ENCODE measurements around the gene SLC27A1. TPM values are rescaled to one million over a fixed set of nuclear protein-coding genes. Genes with fewer than 3 reads are reported as not detected.
A peak's percentile ranks its signal among the peaks of the same experiment; 100 is the strongest.

The SLC27A1 gene
- total and polyA plus RNA-seq, 2 donors (not counting 3 experiments of a cell fraction or from before 2014, with no cell fraction given) = 10.4 to 13.5 TPM

DNA sequence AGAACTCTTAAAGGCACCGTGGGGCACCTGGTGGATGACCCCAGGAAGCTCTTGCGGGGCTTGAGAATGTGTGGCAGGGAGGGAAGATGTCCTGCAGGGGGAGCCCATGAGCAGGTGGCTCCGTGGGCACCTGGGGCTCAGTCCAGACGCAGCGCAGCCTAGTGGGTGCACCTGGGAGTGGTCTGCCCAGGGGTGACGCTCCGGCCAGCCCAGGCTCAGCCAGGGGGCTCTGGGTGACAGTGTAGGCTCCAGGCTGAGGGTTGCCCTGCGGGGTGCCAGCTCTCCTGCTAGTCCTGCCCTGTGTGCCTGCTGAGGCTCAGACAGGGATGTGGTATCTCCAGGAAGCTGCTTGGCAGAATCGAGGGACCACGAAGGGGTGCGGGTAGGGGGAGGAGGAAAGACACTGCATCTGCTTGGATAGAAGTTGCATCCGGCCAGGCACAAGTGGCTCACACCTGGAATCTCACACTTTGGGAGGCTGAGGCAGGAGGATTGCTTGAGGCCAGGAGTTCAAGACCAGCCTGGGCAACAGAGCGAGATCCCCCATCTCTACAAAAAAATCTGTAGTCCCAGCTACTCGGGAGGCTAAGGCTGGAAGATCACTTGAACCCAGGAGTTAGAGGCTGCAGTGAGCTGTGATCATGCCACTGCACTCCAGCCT, 26.1 kb downstream of the SLC27A1 start:
- no peak overlapping the region for H3K9ac ChIP-seq (replicated peaks; ENCODE audit: extremely low read depth, insufficient read depth, low read length)
- no peak overlapping the region for H2AFZ ChIP-seq (ENCODE audit: low read depth, low read length)
- H3K36me3 ChIP-seq (ENCODE audit: control insufficient read depth in 2 of 2, extremely low read depth in 1 of 2, insufficient read depth in 2 of 2, low read length in 2 of 2) = peaks cover 0 to 3% of the 10 kb centered on the region in 2 experiments
- DNase-seq (ENCODE audit: low read depth, low spot score) (peak; percentile 81), FAIRE-seq (peak; percentile 78)
- no peaks in the 10 kb centered on the region for H3K79me2 ChIP-seq (ENCODE audit: control insufficient read depth, insufficient read depth, low read length)
- no peaks in the 10 kb centered on the region for H3K9me3 ChIP-seq (replicated peaks; ENCODE audit: control insufficient read depth, insufficient read depth, low read length)
- TF ChIP-seq GATA2 (IDR thresholded peaks at IDR 0.05; ENCODE audit: insufficient read depth, insufficient read length, low read depth, low read length) (no peak), MYC (IDR thresholded peaks at IDR 0.05; ENCODE audit: low read depth, low read length) (peak; percentile 17), POLR2AphosphoS5 (IDR thresholded peaks at IDR 0.05; ENCODE audit: insufficient read depth, low read depth, low read length) (no peak), POLR2A (IDR thresholded peaks at IDR 0.05; ENCODE audit: low read depth, low read length) (no peak), EZH2 (IDR thresholded peaks at IDR 0.05; ENCODE audit: borderline replicate concordance, low read depth, low read length, severe bottlenecking) (no peak), JUN (IDR thresholded peaks at IDR 0.05; ENCODE audit: borderline replicate concordance, insufficient read depth, insufficient read length, low read depth) (no peak)
- TF ChIP-seq, protein P1, sequence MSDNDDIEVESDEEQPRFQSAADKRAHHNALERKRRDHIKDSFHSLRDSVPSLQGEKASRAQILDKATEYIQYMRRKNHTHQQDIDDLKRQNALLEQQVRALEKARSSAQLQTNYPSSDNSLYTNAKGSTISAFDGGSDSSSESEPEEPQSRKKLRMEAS (IDR thresholded peaks at IDR 0.05; ENCODE audit: insufficient read depth, insufficient read length) = no peak
- TF ChIP-seq, protein P2, sequence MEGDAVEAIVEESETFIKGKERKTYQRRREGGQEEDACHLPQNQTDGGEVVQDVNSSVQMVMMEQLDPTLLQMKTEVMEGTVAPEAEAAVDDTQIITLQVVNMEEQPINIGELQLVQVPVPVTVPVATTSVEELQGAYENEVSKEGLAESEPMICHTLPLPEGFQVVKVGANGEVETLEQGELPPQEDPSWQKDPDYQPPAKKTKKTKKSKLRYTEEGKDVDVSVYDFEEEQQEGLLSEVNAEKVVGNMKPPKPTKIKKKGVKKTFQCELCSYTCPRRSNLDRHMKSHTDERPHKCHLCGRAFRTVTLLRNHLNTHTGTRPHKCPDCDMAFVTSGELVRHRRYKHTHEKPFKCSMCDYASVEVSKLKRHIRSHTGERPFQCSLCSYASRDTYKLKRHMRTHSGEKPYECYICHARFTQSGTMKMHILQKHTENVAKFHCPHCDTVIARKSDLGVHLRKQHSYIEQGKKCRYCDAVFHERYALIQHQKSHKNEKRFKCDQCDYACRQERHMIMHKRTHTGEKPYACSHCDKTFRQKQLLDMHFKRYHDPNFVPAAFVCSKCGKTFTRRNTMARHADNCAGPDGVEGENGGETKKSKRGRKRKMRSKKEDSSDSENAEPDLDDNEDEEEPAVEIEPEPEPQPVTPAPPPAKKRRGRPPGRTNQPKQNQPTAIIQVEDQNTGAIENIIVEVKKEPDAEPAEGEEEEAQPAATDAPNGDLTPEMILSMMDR (IDR thresholded peaks at IDR 0.05; ENCODE audit: extremely low read depth in 1 of 2, insufficient read depth in 1 of 2, low read depth in 1 of 2, low read length in 2 of 2) = peak; percentile 99
- ChIA-PET POLR2A (interaction anchor here (0.6 kb wide), 1 partner anchor 58 kb away, joined by 6 read pairs; no protein-coding TSS in a partner anchor), CTCF (interaction anchor here (0.6 to 4.3 kb wide), 44 partner anchors 11 to 436 kb away, joined by 3 to 67 read pairs (median 5); partner anchors contain the start of genes CCDC124, MVB12A, PGLS and RPL18A)
- intact Hi-C loops (cut with micrococcal nuclease) (no loop called here), dilution Hi-C loops (cut with MboI; ENCODE audit: extremely low pct_ligation_motif_present, low sequenced_read_pairs) (no loop called here)
- no peak overlapping the region for H3K4me3 ChIP-seq (replicated peaks in 1 of 3; ENCODE audit: insufficient read depth in 1 of 3, low read depth in 1 of 3, low read length in 3 of 3)
- H4K20me1 ChIP-seq (replicated peaks; ENCODE audit: control insufficient read depth, extremely low read depth, insufficient read depth, low read length) = no peaks in the 10 kb centered on the region
- H3K27me3 ChIP-seq (ENCODE audit: control insufficient read depth in 2 of 2, insufficient read depth in 2 of 2, low read length in 2 of 2) = no peaks in the 10 kb centered on the region
- peaks cover 12% of the 10 kb centered on the region for H3K4me1 ChIP-seq (ENCODE audit: control insufficient read depth, extremely low read depth, insufficient read depth, low read length)
- no peak overlapping the region for H3K4me2 ChIP-seq (ENCODE audit: insufficient read depth, low read length)
- no peaks in the 10 kb centered on the region for H3K9me1 ChIP-seq (replicated peaks; ENCODE audit: control insufficient read depth, extremely low read depth, insufficient read depth, low read length)
- BruUV-seq (replicated peaks) = no TSS peak
- no peak overlapping the region for H3K27ac ChIP-seq (ENCODE audit: insufficient read depth, low read depth, low read length)

Data from endothelial cell of umbilical vein (primary cell).